Right cardiac atrium (tissue), 5 donors: ENCODE results near the gene EXOC4. TPM values are rescaled to one million over a fixed set of nuclear protein-coding genes. Genes with fewer than 3 reads are reported as not detected.

ENCODE experiments used
- ATAC-seq, 2 donors: fragments of 200-7000 bp; cut with Tn5 transposase; one replicate each; pipeline versions ENCODE4 v1.8.0 to v1.9.1; 2020; ENCODE audit warnings: moderate library complexity in 2 of 2, mild to moderate bottlenecking in 1 of 2
- DNase-seq, 3 donors: peaks; one replicate each; pipeline ENCODE4 v3.0.0-alpha.2; 2020
- H3K27ac ChIP-seq: one replicate; pipeline ENCODE4 v1.5.1; 2013; ENCODE audit warnings: mild to moderate bottlenecking, low read length, control low read depth, moderate library complexity
- H3K27me3 ChIP-seq: one replicate; pipeline ENCODE4 v1.6.1; 2013; ENCODE audit not compliant: control insufficient read depth, insufficient read depth
- H3K4me1 ChIP-seq: one replicate; pipeline ENCODE4 v1.6.1; 2013; ENCODE audit warnings: low read length; ENCODE audit not compliant: control insufficient read depth, insufficient read depth
- H3K4me3 ChIP-seq: one replicate; pipeline ENCODE4 v1.5.1; 2013; ENCODE audit warnings: low read length, control low read depth
- H3K9me3 ChIP-seq: one replicate; pipeline ENCODE4 v1.6.1; 2013; ENCODE audit warnings: low read length; ENCODE audit not compliant: control insufficient read depth
- WGBS: extraction: QIAGEN DNeasy Blood & Tissue Kit; methylation state at CpG from one replicate; pipeline ENCODE4 v1.1.7; 2013; 5-methylcytosine and 5-hydroxymethylcytosine counted together
- intact Hi-C, 4 donors: fragments of 100-400 bp; cut with DNase I; formaldehyde crosslinking; loops; one replicate each; pipeline versions ENCODE4 v1.11.0 to v1.14.0; 2022 to 2023
- polyA plus RNA-seq: library from polyadenylated mRNA; stranded (reverse); fragments of 200-250 nt; gene quantifications from one replicate; pipeline ENCODE4 v1.2.3, GENCODE V29; 2013
- total RNA-seq, 4 donors: library from RNA; stranded (reverse); fragmentation: NEBNext Ultra II Directional; extraction: Animal tissue kit (Norgen Biotek cat#: 25700); gene quantifications; one replicate each; pipeline ENCODE4 v1.2.1, GENCODE V29; 2021
- donor health status: healthy with polysubstance abuse.
- donor health status: DM: no; HTN: yes; CAD: no.
- donor health status: DM: no; HTN: no; CAD: no.
- donor health status: DM: no; HTN: yes; CAD: no; lungs with severe emphysema.
- donor health status: DM: yes; HTN: yes; CAD: no.

Gene EXOC4
- total and polyA plus RNA-seq, 5 donors, result 11.9 to 45.9 (median 39.7) TPM

DNA sequence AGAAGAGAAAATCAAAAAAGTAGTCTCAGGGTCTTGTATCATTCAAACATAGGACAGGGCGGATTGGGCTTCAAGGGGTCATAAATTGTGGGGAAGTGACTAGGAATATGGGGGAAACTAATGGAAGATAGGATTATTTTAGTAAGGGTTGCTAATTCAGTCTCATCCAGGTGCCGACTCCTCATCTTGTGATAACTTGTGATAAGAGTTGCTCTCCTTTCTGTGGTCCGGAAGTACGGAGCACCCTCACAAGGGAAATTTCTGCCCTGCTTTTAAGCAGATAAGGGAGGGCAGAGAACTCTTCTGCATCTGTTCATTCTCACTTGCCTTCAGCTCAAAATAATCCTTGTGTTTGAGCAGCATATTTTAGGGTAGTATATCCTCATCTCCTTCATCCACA, 437.9 kb downstream of the EXOC4 start:
- intact Hi-C loops, result no loop called here
- ATAC-seq (no peak), DNase-seq (no peak)
- Histone ChIP-seq H3K4me1 (peaks cover 4% of the 10 kb centered on the region), H3K9me3 (no peaks in the 10 kb centered on the region), H3K27ac (no peak overlapping the region), H3K27me3 (no peaks in the 10 kb centered on the region), H3K4me3 (no peak overlapping the region)
- WGBS, result 64% methylated on average over 4 of the region's 4 CpGs

- DNase-seq (no peak), ATAC-seq (peak; percentile 47 to 57)
- H3K27me3 ChIP-seq, result no peaks in the 10 kb centered on the region
- peaks cover 4% of the 10 kb centered on the region for H3K4me1 ChIP-seq
- no peak overlapping the region for H3K27ac ChIP-seq
- H3K4me3 ChIP-seq, result no peak overlapping the region
- intact Hi-C loops, result no loop called here
- H3K9me3 ChIP-seq, result no peaks in the 10 kb centered on the region
- WGBS, result 51% methylated on average over 4 of the region's 4 CpGs
Measured at GRCh38 chr7:133691727-133692610, 439.1 kb downstream of the EXOC4 start.

DNA sequence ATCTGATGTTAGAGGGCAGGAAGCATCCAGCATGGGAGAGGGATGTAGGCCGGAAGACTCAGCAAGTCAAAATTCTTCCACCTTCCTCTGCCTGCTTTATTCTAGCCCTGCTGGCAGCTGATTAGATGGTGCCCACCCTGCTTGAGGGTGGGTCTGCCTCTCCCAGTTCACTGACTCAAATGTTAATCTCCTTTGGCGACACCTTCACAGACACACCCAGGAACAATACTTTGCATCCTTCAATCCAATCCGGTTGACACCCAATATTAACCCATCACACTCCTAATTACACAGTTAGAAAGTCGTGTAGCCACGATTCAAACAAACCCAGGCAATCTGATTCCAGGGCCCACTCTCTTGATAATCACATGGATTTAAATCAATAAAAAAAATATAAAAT, 440.4 kb downstream of the EXOC4 start:
- no peak for ATAC-seq
- H3K27me3 ChIP-seq, result no peaks in the 10 kb centered on the region
- intact Hi-C loops, result no loop called here
- H3K27ac ChIP-seq, result no peak overlapping the region
- WGBS, result 90% methylated on average over 5 of the region's 5 CpGs
- H3K4me1 ChIP-seq, result peaks cover 4% of the 10 kb centered on the region
- H3K4me3 ChIP-seq, result no peak overlapping the region
- H3K9me3 ChIP-seq, result no peaks in the 10 kb centered on the region
- no peak for DNase-seq

- Histone ChIP-seq H3K9me3 (no peaks in the 10 kb centered on the region), H3K27me3 (no peaks in the 10 kb centered on the region), H3K4me1 (peaks cover 2% of the 10 kb centered on the region), H3K27ac (no peak overlapping the region), H3K4me3 (no peak overlapping the region)
- ATAC-seq, result no peak
- DNase-seq, result no peak
- WGBS, result 95% methylated on average over 4 of the region's 4 CpGs
- intact Hi-C loops, result no loop called here
Measured at GRCh38 chr7:133696056-133696455, 443.2 kb downstream of the EXOC4 start.

DNA sequence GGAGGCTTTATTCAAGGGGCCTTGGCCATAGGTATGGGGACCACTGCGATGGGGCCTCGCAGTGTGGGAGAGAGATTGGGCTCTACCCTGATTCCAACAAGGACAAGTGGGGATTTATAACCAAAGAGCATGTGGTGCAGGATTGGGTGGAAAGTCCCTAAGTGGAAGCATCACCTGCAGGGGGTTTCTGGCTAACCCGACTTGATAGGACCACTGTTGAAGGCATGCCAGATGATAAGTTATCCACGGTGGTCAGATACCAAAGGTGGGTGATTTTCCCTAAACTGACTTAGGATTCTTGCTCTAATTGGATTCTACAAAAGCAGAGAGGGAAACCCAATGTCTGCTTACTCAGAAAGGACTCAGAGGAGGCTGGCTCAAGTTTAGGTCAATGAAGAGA, 444.7 kb downstream of the EXOC4 start:
- Histone ChIP-seq H3K27ac (no peak overlapping the region), H3K27me3 (no peaks in the 10 kb centered on the region), H3K9me3 (no peaks in the 10 kb centered on the region), H3K4me1 (peaks cover 2% of the 10 kb centered on the region), H3K4me3 (no peak overlapping the region)
- WGBS, result 94% methylated on average over 4 of the region's 4 CpGs
- DNase-seq, result no peak
- intact Hi-C loops, result no loop called here
- no peak for ATAC-seq

GRCh38 chr7:133698127-133698526, 445.2 kb downstream of the EXOC4 start:
- ATAC-seq, result no peak
- intact Hi-C loops, result no loop called here
- 97% methylated on average over 6 of the region's 6 CpGs for WGBS

DNA sequence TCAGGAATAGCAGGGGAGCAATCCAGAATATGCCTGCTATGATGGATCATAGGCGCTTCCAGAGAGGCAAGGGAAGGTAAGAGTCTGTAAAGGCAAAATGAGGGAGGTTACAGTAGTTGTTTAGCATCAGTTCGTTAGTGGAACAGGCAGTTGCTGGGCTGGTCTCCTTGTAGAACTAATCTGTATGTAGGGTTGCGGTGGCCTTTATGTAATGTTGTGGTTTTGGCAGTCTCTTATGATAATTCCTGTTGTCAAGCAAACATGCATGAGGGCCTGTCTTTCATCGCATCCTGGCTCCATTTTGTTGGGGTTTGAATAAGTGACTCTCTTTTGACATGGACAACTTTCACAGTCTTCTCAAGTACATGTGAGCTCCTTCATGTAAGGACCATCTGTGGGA, 446.5 kb downstream of the EXOC4 start:
- no peak for ATAC-seq
- no peaks in the 10 kb centered on the region for H3K9me3 ChIP-seq
- H3K4me3 ChIP-seq, result no peak overlapping the region
- WGBS, result 93% methylated on average over 4 of the region's 4 CpGs
- no peak overlapping the region for H3K27ac ChIP-seq
- intact Hi-C loops, result no loop called here
- H3K4me1 ChIP-seq, result no peaks in the 10 kb centered on the region
- H3K27me3 ChIP-seq, result no peaks in the 10 kb centered on the region
- DNase-seq, result no peak

More at GRCh38 chr7:133698127-133698526, 445.2 kb downstream of the EXOC4 start:
- no peak overlapping the region for H3K27ac ChIP-seq
- H3K27me3 ChIP-seq, result no peaks in the 10 kb centered on the region
- no peak for DNase-seq
- H3K9me3 ChIP-seq, result no peaks in the 10 kb centered on the region
- H3K4me1 ChIP-seq, result peaks cover under 1% of the 10 kb centered on the region
- H3K4me3 ChIP-seq, result no peak overlapping the region

GRCh38 chr7:133702078-133702477, 449.2 kb downstream of the EXOC4 start:
- 69% methylated on average over 7 of the region's 7 CpGs for WGBS
- H3K4me1 ChIP-seq, result no peaks in the 10 kb centered on the region
- DNase-seq, result no peak

DNA sequence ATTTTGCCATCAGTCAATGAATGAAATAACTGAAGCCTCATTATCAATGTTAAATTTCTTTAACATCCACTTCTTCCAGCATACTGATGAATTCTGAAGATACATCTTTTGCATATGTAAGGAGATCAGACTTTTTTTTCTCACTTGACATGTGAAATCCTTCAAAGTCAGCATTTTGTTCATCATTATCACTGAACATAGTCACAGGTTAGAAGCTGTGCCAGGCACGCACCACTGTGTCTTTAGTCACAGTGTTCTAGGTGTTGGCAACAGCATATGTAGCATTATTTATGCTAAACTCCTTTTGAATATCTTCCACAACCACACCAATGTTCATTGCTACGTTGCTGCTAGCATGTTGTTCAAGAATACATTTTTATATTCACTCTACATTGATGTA, 450.1 kb downstream of the EXOC4 start:
- no peaks in the 10 kb centered on the region for H3K9me3 ChIP-seq
- ATAC-seq (no peak), DNase-seq (no peak)
- no peaks in the 10 kb centered on the region for H3K4me1 ChIP-seq
- intact Hi-C loops, result no loop called here
- 43% methylated on average over 2 of the region's 2 CpGs for WGBS
- no peak overlapping the region for H3K4me3 ChIP-seq
- H3K27ac ChIP-seq, result no peak overlapping the region
- H3K27me3 ChIP-seq, result no peaks in the 10 kb centered on the region

More at GRCh38 chr7:133702078-133702477, 449.2 kb downstream of the EXOC4 start:
- intact Hi-C loops, result no loop called here
- Histone ChIP-seq H3K27ac (no peak overlapping the region), H3K27me3 (no peaks in the 10 kb centered on the region), H3K4me3 (no peak overlapping the region), H3K9me3 (no peaks in the 10 kb centered on the region)
- ATAC-seq, result no peak

- Histone ChIP-seq H3K4me3 (no peak overlapping the region), H3K27me3 (no peaks in the 10 kb centered on the region), H3K27ac (no peak overlapping the region), H3K4me1 (no peaks in the 10 kb centered on the region), H3K9me3 (no peaks in the 10 kb centered on the region)
- 56% methylated on average over 4 of the region's 4 CpGs for WGBS
- DNase-seq (peak in 1 of 3 donors; percentile 24), ATAC-seq (peak; percentile 63 to 67)
- intact Hi-C loops, result no loop called here
Measured at GRCh38 chr7:133703547-133703946, 450.7 kb downstream of the EXOC4 start.

DNA sequence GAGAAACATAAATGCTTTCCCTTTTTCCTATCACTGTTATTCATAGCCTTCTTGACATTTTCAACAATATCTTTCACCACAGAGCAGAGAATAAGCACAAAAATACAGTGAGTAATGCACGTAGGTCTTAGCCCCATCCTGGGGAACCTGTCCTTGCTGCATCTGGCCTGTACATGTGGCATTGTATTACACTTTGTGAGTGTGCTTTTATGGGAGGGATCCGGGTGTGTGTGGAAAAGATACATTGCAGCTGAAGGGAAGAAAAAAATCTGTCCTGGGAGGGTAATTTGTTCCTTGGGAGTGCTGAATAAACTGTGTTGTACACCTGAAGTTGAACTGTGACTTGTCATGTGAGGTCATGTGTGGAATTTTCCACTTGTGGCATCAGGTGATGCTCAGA, 451.6 kb downstream of the EXOC4 start:
- Histone ChIP-seq H3K4me1 (no peaks in the 10 kb centered on the region), H3K9me3 (no peaks in the 10 kb centered on the region), H3K4me3 (no peak overlapping the region), H3K27ac (no peak overlapping the region), H3K27me3 (no peaks in the 10 kb centered on the region)
- DNase-seq, result no peak
- WGBS, result 92% methylated on average over 2 of the region's 2 CpGs
- ATAC-seq, result no peak
- intact Hi-C loops, result no loop called here
